ENCODE results near the gene RBM6.

- TF ChIP-seq YY1 (IDR thresholded peaks at IDR 0.05; ENCODE audit: insufficient read depth, insufficient read length): no peak
- TF ChIP-seq ZNF274 (IDR thresholded peaks at IDR 0.05; ENCODE audit: low read depth, low read length): no peak
- no peak for TF ChIP-seq SUZ12 (IDR thresholded peaks at IDR 0.05; ENCODE audit: extremely low read depth, insufficient read depth, insufficient read length)
Measured at GRCh38 chr3:49911611-49912010, 28.3 kb upstream of the RBM6 start.

Measured in NT2/D1 (cell line).